OCI-LY1 (cell line): ENCODE results near the gene NYAP1.
"Not testable (repeated sequence)": the region's sequence is repeated elsewhere in the genome, so short reads cannot be mapped to it uniquely, and the experiment has no call there.

ENCODE experiments used
- H2AFZ ChIP-seq: fragments of 200-600 bp; sonication (generic), shearing (Covaris generic); 2 replicates; pipeline ENCODE4 v1.6.0; 2014; ENCODE audit warnings: antibody characterized with exemption, mild to moderate bottlenecking, low read length
- H3F3A ChIP-seq: fragments of 200-600 bp; sonication (generic), shearing (Covaris generic); 2 replicates; pipeline ENCODE4 v1.6.0; 2014; ENCODE audit warnings: mild to moderate bottlenecking, antibody characterized with exemption, low read length, moderate library complexity; ENCODE audit not compliant: insufficient read depth
- H3K27ac ChIP-seq: fragments of 200-600 bp; sonication (generic); 2 replicates; pipeline ENCODE4 v1.5.1; 2014; ENCODE audit warnings: low read length, mixed run types, mild to moderate bottlenecking, low read depth; ENCODE audit not compliant: poor library complexity, severe bottlenecking
- H3K27me3 ChIP-seq: fragments of 200-600 bp; sonication (generic); 2 replicates; pipeline ENCODE4 v1.6.0; 2014; ENCODE audit warnings: antibody characterized with exemption, mild to moderate bottlenecking, low read length, moderate library complexity; ENCODE audit not compliant: insufficient read depth
- H3K36me3 ChIP-seq: fragments of 200-600 bp; sonication (generic); 2 replicates; pipeline ENCODE4 v1.6.1; 2014; ENCODE audit warnings: mild to moderate bottlenecking, antibody characterized with exemption, low read length, moderate library complexity, mixed read lengths; ENCODE audit not compliant: insufficient read depth
- H3K4me1 ChIP-seq: fragments of 200-600 bp; sonication (generic); 2 replicates; pipeline ENCODE4 v1.5.1; 2014; ENCODE audit warnings: mild to moderate bottlenecking, low read length, moderate library complexity; ENCODE audit not compliant: insufficient read depth, severe bottlenecking
- H3K4me2 ChIP-seq: fragments of 200-600 bp; sonication (generic), shearing (Covaris generic); 2 replicates; pipeline ENCODE4 v1.6.1; 2014; ENCODE audit warnings: low read length
- H3K4me3 ChIP-seq: fragments of 200-600 bp; sonication (generic); 2 replicates; pipeline ENCODE4 v1.5.1; 2014; ENCODE audit warnings: low read length, low read depth, mild to moderate bottlenecking, mixed read lengths; ENCODE audit not compliant: poor library complexity, severe bottlenecking
- H3K79me2 ChIP-seq: fragments of 200-600 bp; shearing (Covaris generic); 2 replicates; pipeline ENCODE4 v1.6.1; 2016; ENCODE audit warnings: mixed run types, low read length, mixed read lengths; ENCODE audit not compliant: insufficient read depth
- H3K9ac ChIP-seq: fragments of 200-600 bp; sonication (generic), shearing (Covaris generic); 2 replicates; pipeline ENCODE4 v1.6.1; 2014; ENCODE audit warnings: mild to moderate bottlenecking, low read length, mixed read lengths
- H3K9me2 ChIP-seq: fragments of 200-600 bp; sonication (generic), shearing (Covaris generic); 2 replicates; pipeline ENCODE4 v1.6.1; 2014; ENCODE audit warnings: low read depth, mild to moderate bottlenecking, low read length, mixed read lengths
- H3K9me3 ChIP-seq: fragments of 200-600 bp; shearing (Covaris generic); 2 replicates; pipeline ENCODE4 v1.6.1; 2014; ENCODE audit warnings: low read length, mixed read lengths
- H4K20me1 ChIP-seq: fragments of 200-600 bp; sonication (generic), shearing (Covaris generic); 2 replicates; pipeline ENCODE4 v1.6.0; 2016; ENCODE audit warnings: mild to moderate bottlenecking, low read length; ENCODE audit not compliant: insufficient read depth
- CTCF ChIP-seq: fragments of 200-600 bp; sonication (generic), shearing (Covaris generic); IDR thresholded peaks from 2 replicates; pipeline ENCODE4 v1.5.1; 2017; ENCODE audit warnings: mild to moderate bottlenecking, antibody characterized with exemption, low read length, moderate library complexity, mixed read lengths
- EZH2 ChIP-seq: fragments of 200-600 bp; sonication (generic), shearing (Covaris generic); IDR thresholded peaks from 2 replicates; pipeline ENCODE4 v1.8.0; 2017; ENCODE audit warnings: borderline replicate concordance, mixed run types, mild to moderate bottlenecking, antibody characterized with exemption, low read length, moderate library complexity, mixed read lengths

NYAP1 gene

GRCh38 chr7:100493476-100494264 is 9.9 kb downstream of the NYAP1 start:
- Histone ChIP-seq H4K20me1 (no peaks in the 10 kb centered on the region), H3K27me3 (peaks cover 10% of the 10 kb centered on the region), H3K27ac (no peak overlapping the region), H3K4me3 (no peak overlapping the region), H3K4me1 (no peaks in the 10 kb centered on the region), H3K9me2 (no peaks in the 10 kb centered on the region), H3K9me3 (no peaks in the 10 kb centered on the region), H3K79me2 (no peaks in the 10 kb centered on the region), H3K9ac (no peak overlapping the region), H3F3A (no peaks in the 10 kb centered on the region), H3K4me2 (peak overlapping the region; percentile 6; the same call in 1 of the 2 replicates), H2AFZ (no peak overlapping the region), H3K36me3 (no peaks in the 10 kb centered on the region)
- TF ChIP-seq EZH2, result no peak
- no peak for TF ChIP-seq CTCF

- H3K4me1 ChIP-seq, result no peaks in the 10 kb centered on the region
- no peaks in the 10 kb centered on the region for H4K20me1 ChIP-seq
- 0 out of 2 replicates have a peak, but pooled peaks cover 4% of the 10 kb centered on the region for H3F3A ChIP-seq
- H3K9ac ChIP-seq, result no peak overlapping the region
- no peaks in the 10 kb centered on the region for H3K79me2 ChIP-seq
- H3K27ac ChIP-seq, result no peak overlapping the region
- H3K4me2 ChIP-seq, result no peak overlapping the region
- no peak overlapping the region for H2AFZ ChIP-seq
- no peaks in the 10 kb centered on the region for H3K36me3 ChIP-seq
- no peaks in the 10 kb centered on the region for H3K9me3 ChIP-seq
- H3K4me3 ChIP-seq, result no peak overlapping the region
- TF ChIP-seq CTCF, result no peak
- no peak for TF ChIP-seq EZH2
- H3K9me2 ChIP-seq, result no peaks in the 10 kb centered on the region
- H3K27me3 ChIP-seq, result peaks cover 10% of the 10 kb centered on the region; the same call in 1 of the 2 replicates
Measured at GRCh38 chr7:100496509-100496908, 12.8 kb downstream of the NYAP1 start.

- not testable (repeated sequence) for H3K9me3 ChIP-seq
Measured at GRCh38 chr7:100500743-100501142, 17.0 kb downstream of the NYAP1 start.

GRCh38 chr7:100504031-100504430 is 20.3 kb downstream of the NYAP1 start:
- H3K4me2 ChIP-seq, H3K36me3 ChIP-seq, H2AFZ ChIP-seq, H3K27ac ChIP-seq, H3K9me2 ChIP-seq, H3K9ac ChIP-seq, H3K4me1 ChIP-seq, H3K79me2 ChIP-seq, H3K4me3 ChIP-seq, H3F3A ChIP-seq, H3K9me3 ChIP-seq, H4K20me1 ChIP-seq: not testable (repeated sequence)
- H3K27me3 ChIP-seq, result peaks cover 12% of the 10 kb centered on the region

More at GRCh38 chr7:100500743-100501142, 17.0 kb downstream of the NYAP1 start:
- peaks cover 12% of the 10 kb centered on the region; the same call in 1 of the 2 replicates for H3K27me3 ChIP-seq
- H3K27ac ChIP-seq, H3K79me2 ChIP-seq, H3K9ac ChIP-seq, H3K9me2 ChIP-seq, H2AFZ ChIP-seq, H3K4me3 ChIP-seq, H3K4me2 ChIP-seq, H3F3A ChIP-seq, H4K20me1 ChIP-seq, H3K4me1 ChIP-seq, H3K36me3 ChIP-seq: not testable (repeated sequence)
